RWPE2 (cell line): Measurements from ENCODE around the gene BCAN.

Experiments used
- ATAC-seq: fragments of 200-7000 bp; cut with Tn5 transposase; 3 replicates; pipeline ENCODE4 v1.9.1; 2021; ENCODE audit warnings: low read depth
- DNase-seq: peaks from one replicate; pipeline ENCODE4 v3.0.0-alpha.2; 2020; ENCODE audit warnings: low spot score
- H3K27ac ChIP-seq: fragments of 450-650 bp; 2 replicates; pipeline ENCODE4 v1.5.1; 2017; ENCODE audit warnings: mild to moderate bottlenecking; ENCODE audit not compliant: poor library complexity, severe bottlenecking
- H3K27me3 ChIP-seq: fragments of 250-450 bp; sonication (Bioruptor Pico); 2 replicates; pipeline ENCODE4 v1.5.1; 2021; ENCODE audit warnings: mild to moderate bottlenecking, moderate library complexity; ENCODE audit not compliant: insufficient read depth, poor library complexity, severe bottlenecking
- H3K36me3 ChIP-seq: fragments of 250-450 bp; sonication (Bioruptor Pico); 2 replicates; pipeline ENCODE4 v1.5.1; 2020; ENCODE audit warnings: low read depth, mild to moderate bottlenecking, moderate library complexity
- H3K4me1 ChIP-seq: fragments of 250-450 bp; sonication (Bioruptor Pico); 2 replicates; pipeline ENCODE4 v1.5.1; 2021; ENCODE audit warnings: mild to moderate bottlenecking, moderate library complexity; ENCODE audit not compliant: insufficient read depth, poor library complexity, severe bottlenecking
- H3K4me3 ChIP-seq: fragments of 250-450 bp; sonication (Bioruptor Pico); 2 replicates; pipeline ENCODE4 v1.5.1; 2021; ENCODE audit warnings: mild to moderate bottlenecking, moderate library complexity; ENCODE audit not compliant: severe bottlenecking
- H3K9me3 ChIP-seq: fragments of 250-450 bp; sonication (Bioruptor Pico); 2 replicates; pipeline ENCODE4 v1.5.1; 2021; ENCODE audit warnings: mild to moderate bottlenecking, moderate library complexity; ENCODE audit not compliant: severe bottlenecking
- CTCF ChIP-seq: fragments of 450-650 bp; IDR thresholded peaks from one replicate; pipeline ENCODE4 v1.5.1; 2017; ENCODE audit warnings: mild to moderate bottlenecking, moderate library complexity; ENCODE audit not compliant: poor library complexity, severe bottlenecking

Gene BCAN

DNA sequence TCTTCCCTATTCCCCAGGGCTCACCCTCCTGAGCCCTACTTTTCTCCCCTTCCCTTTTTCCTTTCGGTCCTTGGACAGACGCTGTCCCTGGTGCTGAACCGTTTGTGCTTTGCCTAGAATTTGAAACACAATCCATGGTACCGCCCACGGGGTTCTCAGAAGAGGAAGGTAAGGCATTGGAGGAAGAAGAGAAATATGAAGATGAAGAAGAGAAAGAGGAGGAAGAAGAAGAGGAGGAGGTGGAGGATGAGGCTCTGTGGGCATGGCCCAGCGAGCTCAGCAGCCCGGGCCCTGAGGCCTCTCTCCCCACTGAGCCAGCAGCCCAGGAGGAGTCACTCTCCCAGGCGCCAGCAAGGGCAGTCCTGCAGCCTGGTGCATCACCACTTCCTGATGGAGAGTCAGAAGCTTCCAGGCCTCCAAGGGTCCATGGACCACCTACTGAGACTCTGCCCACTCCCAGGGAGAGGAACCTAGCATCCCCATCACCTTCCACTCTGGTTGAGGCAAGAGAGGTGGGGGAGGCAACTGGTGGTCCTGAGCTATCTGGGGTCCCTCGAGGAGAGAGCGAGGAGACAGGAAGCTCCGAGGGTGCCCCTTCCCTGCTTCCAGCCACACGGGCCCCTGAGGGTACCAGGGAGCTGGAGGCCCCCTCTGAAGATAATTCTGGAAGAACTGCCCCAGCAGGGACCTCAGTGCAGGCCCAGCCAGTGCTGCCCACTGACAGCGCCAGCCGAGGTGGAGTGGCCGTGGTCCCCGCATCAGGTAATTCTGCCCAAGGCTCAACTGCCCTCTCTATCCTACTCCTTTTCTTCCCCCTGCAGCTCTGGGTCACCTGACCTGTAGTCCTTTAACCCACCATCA is 10.4 kb downstream of the BCAN start:
- TF ChIP-seq CTCF = no peak
- ATAC-seq (no peak), DNase-seq (no peak)
- Histone ChIP-seq H3K27me3 (peaks cover 28% of the 10 kb centered on the region), H3K36me3 (no peaks in the 10 kb centered on the region), H3K27ac (no peak overlapping the region), H3K4me1 (no peaks in the 10 kb centered on the region), H3K9me3 (no peaks in the 10 kb centered on the region), H3K4me3 (no peak overlapping the region)

DNA sequence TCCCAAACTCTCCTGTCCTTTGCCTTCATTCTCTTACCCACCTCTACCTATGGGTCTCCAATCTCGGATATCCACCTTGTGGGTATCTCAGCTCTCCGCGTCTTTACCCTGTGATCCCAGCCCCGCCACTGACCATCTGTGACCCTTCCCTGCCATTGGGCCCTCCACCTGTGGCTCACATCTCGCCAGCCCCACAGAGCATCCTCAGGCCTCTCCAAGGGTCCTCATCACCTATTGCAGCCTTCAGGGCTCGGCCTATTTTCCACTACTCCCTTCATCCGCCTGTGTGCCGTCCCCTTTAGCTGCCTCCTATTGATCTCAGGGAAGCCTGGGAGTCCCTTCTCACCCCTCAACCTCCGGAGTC is 11.1 kb downstream of the BCAN start:
- peaks cover 27% of the 10 kb centered on the region for H3K27me3 ChIP-seq
- DNase-seq (no peak), ATAC-seq (no peak)
- no peak overlapping the region for H3K27ac ChIP-seq
- no peaks in the 10 kb centered on the region for H3K4me1 ChIP-seq
- H3K9me3 ChIP-seq = no peaks in the 10 kb centered on the region
- no peaks in the 10 kb centered on the region for H3K36me3 ChIP-seq
- H3K4me3 ChIP-seq = no peak overlapping the region
- TF ChIP-seq CTCF = no peak

DNA sequence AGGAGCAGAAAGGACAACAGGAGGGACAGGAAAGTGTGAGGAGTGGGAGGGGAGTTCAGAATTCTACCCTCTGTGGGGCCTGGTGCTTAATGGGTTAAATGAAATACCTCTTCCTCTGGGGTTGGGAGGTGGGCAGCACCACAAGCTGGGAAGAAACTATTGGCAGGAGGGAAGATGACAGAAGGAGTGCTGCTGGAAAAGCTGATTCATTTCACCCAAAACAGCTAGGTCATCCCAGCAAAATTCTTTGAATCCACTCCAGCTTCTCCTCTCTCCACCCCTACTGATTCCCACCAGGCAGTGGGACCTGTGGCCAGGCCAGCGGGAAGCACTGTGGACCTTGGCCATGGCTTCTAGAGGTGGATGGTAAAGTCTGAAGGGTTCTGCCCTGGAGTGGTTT is 12.8 kb downstream of the BCAN start:
- Histone ChIP-seq H3K36me3 (no peaks in the 10 kb centered on the region), H3K27ac (no peak overlapping the region), H3K27me3 (peaks cover 17% of the 10 kb centered on the region), H3K4me1 (peaks cover 6% of the 10 kb centered on the region), H3K4me3 (no peak overlapping the region), H3K9me3 (no peaks in the 10 kb centered on the region)
- ATAC-seq (no peak), DNase-seq (no peak)
- TF ChIP-seq CTCF = no peak

DNA sequence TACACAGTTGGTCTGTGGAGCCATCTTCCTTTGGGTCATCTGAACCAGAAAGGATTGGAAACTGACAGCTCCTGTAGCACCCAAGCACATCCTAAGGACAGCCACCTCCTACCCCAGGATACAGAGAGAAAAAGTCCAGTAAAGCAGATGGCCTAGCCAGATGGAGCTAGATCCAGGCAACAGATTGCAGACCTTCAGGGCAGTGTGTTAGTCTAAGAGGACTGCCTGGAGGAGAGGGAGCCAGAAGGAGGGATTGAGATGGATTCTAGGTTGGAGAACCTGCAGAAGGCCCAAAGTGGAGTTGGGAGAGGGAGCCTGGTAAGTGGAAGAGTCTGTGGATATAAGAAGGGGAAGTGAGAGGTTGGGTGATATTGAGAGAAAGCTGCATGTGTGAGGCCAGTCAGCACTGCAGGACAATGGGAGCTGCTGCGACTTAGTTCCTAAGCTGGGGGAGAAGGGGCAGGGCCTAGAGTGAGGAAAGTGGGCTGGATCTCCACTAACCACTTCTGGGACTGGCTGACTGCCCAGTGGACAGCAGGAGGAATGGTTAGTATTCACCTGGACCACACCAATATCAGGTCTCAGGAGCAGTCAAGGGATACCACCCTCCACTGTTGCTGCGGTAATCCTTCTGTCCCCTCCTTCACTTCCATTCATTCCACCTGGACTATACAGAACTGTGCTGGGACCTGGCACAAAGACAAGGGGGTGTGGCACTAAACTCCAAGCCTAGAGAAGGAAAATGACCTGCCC is 13.4 kb downstream of the BCAN start:
- peaks cover 7% of the 10 kb centered on the region for H3K4me1 ChIP-seq
- peaks cover 17% of the 10 kb centered on the region for H3K27me3 ChIP-seq
- no peak overlapping the region for H3K27ac ChIP-seq
- no peaks in the 10 kb centered on the region for H3K36me3 ChIP-seq
- H3K4me3 ChIP-seq = no peak overlapping the region
- DNase-seq (no peak), ATAC-seq (no peak)
- no peak for TF ChIP-seq CTCF
- H3K9me3 ChIP-seq = no peaks in the 10 kb centered on the region
